GM20431 (cell line): ENCODE measurements around the gene ICA1.

Source experiments
- in situ Hi-C: fragments of 300-500 bp; cut with MseI, MboI; formaldehyde crosslinking; loops from one replicate; pipeline ENCODE4 v1.15.0; 2020; ENCODE audit warnings: low sequenced_read_pairs; ENCODE audit not compliant: unreplicated experiment

Gene ICA1

DNA sequence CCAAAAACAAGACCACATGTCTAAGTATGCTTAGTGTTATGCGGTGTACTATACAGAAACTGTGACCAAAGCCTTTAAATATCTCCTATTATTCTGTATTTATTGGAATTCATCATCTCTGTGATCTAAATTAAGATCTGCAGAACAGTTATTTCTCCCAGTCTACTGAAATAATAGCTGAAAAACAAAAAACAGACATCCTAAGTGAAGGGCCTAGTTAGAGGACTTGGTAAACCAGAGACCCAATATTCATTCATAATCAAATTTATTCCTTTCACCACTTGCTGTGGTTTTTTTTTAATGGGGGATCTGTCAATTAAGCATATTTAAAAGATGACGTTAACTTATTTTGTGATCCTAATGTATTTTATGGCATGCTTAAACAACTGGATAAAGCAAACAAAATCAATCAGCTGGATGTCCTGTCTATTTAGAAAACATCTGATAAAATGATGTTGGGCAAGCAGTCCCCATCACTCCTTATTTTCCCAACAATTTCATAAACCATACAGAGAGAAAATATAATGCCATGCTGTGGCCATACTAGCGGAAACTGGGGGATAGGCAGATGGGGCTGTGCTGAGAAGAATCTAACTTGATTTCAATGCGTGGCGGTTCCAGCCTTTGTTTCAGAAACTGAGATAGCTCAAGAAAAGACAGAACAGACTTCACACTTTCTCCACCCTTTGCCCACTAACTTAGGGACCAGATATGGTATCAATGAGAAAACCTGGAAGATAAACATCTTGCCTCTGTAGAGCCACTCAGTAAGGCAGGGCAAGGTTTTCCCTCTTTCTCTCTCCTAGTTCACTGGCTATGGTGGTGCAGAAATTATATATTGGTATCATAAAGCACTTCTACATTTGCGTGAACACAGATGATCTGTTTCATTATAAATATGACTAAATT, 32.9 kb downstream of the ICA1 start:
- in situ Hi-C loops: no loop called here

DNA sequence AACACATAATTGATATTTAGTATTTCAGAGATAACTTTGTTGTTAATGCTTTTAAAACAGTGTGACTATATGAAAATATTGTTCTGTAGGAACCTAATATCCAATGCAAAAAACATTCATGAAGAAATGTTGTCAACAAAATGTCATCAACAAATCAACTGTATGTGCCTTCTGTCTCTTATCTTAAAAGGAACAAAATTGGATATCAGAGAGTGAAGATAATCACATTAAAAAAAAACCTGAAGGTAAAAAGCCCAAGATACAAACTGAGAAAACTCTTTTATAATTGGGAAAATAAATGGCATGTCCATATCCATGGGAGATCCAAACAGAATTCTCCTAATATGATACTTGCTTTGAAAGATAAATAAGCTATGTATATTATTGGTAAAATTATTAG, 33.9 kb downstream of the ICA1 start:
- in situ Hi-C loops: no loop called here

DNA sequence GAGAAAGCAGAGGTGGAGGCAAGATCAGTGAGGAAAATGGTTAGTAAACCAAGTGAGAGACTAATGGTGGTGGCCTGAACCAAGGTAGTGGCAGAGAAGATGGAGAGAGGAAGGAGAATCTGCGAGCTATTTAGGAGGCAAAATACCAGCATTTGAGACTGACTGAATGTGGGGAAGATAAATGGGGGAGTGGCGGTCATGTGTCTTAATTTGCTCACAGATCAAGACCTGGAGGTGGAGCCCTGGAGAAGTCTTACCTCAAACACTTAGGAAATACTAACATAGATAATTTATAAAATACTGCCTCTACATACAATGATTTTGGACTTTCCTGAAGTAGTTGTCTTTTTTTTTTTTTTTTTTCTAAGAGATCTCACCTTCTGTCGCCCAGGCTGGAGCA, 34.7 kb downstream of the ICA1 start:
- in situ Hi-C loops: no loop called here

DNA sequence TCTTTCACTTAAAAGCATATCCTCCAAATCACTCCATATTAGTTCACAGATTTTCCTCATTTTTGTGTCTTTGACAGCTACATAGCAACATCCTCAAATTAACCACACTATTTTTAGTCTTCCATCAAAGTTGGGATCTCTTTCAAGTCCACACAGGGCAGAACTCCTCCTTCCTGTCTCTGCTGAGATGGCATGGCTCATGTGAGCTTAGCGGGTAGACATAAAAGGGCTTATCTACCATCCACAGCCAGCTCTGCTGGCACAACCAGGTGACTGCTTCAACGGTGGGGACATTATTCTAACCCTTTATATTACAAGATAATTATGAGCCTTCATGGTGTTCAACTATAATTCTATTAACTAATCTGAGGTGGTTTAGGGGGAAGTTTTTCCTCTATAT, 35.5 kb downstream of the ICA1 start:
- in situ Hi-C loops: no loop called here

DNA sequence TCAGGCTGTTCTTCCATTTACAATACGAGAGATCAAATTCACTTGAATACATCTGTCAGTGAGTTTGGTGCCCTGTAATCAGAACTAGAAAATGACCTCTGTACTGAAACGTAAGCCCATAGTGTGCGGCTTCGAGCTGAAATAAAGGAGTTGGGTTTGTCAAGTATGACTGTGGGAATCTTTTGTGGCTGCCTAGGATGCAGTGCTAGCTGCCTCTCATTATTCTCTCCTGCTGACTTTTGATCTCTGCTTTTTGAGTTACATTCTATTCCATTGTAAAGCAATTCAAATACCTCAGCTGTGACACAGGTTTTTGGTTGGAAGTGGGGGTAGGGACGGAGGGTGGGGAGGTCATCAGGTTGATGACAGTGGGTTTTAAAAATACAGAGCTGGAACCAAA, 40.4 kb downstream of the ICA1 start:
- in situ Hi-C loops: loop anchor here (25.0 kb wide), 2 partner anchors 459 to 559 kb away; no protein-coding TSS in a partner anchor

DNA sequence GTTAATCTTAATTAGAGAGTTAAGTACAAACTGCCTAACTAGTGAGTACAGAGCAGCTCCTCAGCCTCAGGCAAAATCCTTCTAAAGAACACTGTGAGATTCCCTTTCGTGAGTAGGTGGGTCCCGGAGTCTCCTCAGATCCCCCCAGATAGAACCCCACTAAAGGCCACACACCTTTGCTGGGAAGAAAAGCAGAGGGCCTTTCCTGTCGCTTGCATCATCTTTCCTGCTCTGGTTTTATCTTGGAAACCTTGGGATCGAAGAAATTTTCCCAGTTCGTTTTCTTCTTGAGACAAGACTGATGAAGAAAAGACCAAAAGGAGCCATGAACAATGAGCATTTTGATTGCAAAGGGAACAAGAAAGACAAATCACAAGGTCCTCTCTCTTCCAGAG, 40.9 kb downstream of the ICA1 start:
- in situ Hi-C loops: loop anchor here (25.0 kb wide), 2 partner anchors 459 to 559 kb away; no protein-coding TSS in a partner anchor

DNA sequence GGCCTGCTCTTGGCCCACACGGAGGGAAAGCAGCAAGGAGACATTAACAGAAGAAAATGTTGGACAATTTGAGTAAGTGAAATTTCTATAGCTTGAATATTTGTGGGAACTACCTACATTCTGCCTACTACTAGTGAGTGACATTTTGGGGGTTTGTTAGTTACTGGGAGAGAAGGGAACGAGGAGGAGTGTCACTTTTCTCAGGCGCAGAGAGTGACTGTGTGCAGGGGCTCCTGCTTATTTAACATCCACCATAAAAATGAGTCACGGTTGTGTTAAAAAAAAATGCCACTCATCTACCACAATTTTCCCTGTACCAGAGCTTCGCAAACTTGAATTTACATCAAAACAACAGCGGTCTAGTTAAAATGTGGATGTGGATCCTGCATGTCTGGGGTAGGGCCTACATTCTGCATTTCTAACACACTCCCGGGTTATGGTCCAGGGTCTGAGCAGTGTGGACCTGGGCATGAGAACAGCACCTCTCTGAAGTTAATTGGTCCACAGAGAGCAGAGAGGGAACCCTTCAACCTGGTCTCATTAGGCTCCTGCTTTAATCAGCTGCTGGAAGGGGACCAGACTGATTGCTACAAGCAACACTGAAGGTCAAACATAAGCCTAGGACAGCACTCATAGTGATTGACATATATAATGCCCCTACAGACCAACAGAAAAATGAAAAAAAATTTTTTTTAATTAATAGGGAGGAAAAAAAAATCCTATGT, 41.4 kb downstream of the ICA1 start:
- in situ Hi-C loops: loop anchor here (25.0 kb wide), 2 partner anchors 458 to 558 kb away; no protein-coding TSS in a partner anchor

DNA sequence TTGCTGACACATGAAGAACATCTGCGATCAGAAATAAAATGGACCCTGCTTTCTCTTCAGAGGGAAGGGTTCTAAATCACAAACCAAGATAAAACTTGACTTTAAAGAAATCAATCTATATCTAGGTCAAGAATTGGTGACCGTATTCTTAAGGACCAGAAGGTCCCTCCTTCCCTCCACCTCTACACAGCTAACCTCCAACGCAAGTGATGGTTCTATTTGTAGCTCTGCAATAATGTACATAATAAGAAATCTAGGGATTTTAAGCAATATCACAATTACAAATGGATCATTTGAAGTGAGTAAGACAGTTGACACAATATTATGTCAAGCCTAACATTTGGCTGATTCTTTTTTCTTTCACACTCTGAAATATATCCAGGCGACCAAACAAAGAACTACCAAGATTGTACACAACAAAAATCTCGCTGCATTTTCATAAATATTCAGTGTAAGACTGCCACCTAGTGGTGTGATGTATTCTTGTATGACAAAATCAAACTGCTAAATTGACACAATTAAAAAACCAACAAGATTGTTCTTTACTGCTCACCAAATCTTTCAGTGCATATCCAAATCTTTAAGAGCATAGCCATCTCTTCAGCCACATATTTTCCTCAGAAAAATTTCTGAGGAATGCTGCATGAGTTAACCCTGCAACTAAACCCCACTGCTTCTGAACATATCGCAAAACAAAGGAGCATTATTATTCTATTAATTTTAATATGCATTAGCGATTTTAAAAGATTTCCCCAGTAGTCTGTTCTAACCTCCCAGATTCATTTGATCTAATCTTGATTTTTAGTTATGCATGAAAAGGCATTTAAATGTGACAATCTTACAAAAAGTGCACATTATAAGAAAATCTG, 44.5 kb downstream of the ICA1 start:
- in situ Hi-C loops: loop anchor here (25.0 kb wide), 2 partner anchors 455 to 555 kb away; no protein-coding TSS in a partner anchor

DNA sequence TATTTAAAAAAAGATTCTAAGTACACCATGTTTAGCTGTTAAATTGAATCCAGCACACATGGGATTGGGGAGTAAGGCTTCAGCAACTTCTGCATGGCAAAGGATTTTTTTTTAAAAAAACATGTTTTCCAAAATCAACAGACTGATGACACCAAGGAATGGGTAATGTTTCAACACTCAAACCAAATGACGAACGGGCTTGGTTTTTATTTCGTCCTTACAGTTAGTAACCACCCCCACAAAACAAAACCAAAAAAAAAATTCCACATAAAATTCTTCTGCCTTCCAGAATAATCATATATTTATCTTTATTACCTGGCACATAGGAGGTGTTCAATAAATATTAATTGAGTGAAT, 45.7 kb downstream of the ICA1 start:
- in situ Hi-C loops: loop anchor here (25.0 kb wide), 2 partner anchors 454 to 554 kb away; no protein-coding TSS in a partner anchor

DNA sequence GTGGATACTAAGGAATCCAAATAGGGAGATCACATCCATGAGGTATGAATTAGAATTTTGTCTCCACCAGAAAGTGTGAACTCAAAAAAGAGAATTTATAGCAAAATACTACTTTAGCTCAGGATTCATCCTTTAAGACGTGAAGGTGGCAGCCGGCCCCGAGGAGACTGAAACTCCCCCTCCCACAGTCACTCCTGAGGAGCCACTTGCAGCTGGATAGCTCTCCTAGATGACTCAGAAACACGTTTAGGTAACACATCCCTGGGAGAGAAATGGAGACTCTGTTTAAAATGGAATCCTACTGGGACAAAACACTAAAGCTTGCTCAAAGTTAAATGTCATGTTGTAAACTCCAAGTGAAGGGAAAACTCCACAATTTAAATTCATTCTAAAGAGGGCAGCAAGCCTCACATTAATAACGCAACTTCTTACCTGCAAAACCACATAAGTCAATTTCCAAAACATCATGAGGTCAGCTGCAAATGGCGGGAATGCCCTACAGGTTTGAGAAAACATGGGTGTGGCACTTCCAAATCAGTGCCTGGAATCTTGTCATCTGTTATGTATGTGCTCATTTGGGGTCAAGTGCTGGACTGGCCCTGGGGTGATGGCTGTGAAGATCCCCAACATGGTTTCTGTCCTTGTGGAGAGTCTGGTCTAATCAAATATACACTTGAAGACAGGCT, 46.2 kb downstream of the ICA1 start:
- in situ Hi-C loops: loop anchor here (25.0 kb wide), 2 partner anchors 453 to 553 kb away; no protein-coding TSS in a partner anchor

DNA sequence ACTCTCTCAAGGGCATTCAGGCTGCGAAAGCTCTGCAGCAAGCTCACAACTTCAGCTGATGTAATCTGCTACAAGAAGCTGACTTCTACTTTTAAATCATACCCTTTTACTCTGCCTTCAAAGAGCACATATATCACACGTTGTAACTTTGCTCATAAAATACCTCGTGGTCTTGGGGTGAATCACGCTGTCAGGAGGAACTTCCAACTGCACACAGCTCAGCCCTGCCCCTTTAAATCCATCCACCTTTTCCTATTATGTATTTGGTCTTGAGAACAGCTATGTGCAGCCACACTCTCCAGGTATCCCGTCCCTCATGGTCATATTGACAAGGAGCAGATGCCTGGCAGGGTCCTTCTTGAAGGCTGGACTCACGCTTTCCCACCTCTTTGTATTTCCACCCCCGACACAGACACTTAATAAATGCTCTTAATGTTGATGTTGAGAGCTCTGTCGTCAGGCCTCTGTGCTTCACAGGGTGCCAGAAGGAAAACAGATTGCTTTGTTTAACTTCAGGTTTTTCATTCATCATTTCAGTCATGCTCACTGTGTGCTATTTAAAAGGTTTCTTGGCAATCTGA, 47.6 kb downstream of the ICA1 start:
- in situ Hi-C loops: loop anchor here (25.0 kb wide), 2 partner anchors 452 to 552 kb away; no protein-coding TSS in a partner anchor

DNA sequence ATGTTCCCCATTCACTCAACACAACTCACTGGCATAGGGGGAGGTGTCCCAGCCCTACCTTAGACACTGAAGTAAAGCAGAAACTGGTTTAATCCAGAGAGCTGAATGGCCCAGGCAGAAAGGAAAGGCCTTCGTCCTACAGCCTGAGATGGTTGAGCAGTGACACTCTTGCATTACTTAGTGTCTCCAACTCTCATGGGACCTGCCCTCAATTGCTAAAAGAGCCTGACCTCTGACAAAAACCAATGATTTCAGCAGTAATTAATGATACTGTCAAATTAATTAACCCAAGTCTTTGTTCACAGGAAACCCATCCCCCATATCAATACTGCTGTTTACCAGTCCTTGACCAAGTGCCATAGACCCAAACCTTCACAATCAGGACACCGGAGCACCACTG, 48.6 kb downstream of the ICA1 start:
- in situ Hi-C loops: loop anchor here (25.0 kb wide), 2 partner anchors 451 to 551 kb away; no protein-coding TSS in a partner anchor

DNA sequence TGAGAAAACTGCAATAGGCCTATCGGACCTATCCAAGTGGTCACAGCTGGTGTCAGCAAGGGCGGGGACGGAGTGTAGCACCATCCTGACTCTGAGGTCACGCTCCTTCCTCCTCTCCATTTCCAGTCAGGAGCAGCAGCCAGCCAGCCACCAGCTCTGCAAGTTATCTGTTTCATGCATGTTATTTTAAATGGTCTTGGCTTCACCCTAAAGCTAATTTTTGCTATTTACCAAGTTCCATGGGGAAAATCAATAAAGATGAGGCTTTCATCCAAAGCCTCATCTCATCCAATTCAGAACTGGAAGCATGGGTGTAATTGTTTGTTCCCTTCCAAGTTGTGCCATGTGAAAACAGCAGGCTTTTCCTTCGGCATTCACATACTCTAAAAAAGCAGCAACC, 49.3 kb downstream of the ICA1 start:
- in situ Hi-C loops: loop anchor here (25.0 kb wide), 2 partner anchors 450 to 550 kb away; no protein-coding TSS in a partner anchor

DNA sequence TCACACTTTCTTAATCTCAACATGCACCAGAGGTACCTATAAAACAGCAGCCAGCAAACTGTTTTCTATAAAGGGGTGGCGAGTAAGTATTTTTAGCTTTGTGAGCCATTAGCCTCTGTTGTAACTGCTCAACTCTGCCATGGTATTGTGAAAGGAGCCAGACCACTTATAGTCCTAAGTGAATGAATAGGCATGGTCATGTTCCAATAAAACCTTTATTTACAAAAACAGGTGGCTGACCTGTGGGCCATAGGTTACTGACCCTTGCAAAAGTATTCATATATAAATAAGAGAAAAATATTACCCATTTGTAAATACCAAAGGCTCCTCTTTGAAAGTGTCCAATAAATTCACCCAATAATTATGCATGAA, 50.3 kb downstream of the ICA1 start:
- in situ Hi-C loops: loop anchor here (25.0 kb wide), 2 partner anchors 449 to 549 kb away; no protein-coding TSS in a partner anchor

DNA sequence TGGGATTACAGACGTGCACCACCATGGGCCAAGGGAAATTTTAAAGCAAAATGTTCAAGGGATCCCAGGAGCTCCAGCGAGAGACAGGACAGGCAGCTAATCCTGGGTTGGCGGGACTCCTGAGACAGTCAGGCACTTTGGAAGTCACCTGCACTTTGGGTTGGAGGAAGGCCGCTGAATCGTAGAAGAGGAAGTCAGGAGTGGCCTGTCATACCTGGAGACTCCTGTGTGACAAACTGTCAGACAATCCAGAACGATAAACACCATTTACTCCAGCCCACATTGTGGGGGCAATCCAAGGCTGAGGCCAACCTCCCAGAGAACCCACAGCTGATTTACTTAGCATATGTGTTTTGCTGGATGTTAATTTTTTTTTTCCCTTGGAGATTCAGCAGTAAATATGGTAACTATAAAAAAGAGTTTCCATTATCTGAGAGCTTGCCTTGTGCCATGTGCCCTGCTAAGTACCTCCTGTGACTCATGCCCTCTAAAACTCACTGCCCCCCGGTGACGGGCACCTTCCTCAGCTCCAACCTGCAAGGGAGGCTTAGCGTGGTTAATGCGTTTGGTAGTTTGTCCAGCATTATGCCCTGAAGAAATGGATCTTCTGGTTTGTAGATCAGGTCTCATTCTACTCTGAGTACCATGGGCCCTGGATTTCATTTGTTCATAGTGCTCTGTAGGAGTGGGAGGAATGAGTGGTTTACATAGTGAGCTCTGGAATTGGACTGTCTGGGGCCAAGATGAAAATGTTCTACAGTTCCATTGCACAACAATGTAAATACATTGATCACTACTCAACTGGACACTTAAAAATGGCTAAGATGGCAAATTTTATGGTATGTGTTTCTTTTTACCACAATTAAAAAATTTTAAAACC, 50.9 kb downstream of the ICA1 start:
- in situ Hi-C loops: loop anchor here (25.0 kb wide), 2 partner anchors 449 to 549 kb away; no protein-coding TSS in a partner anchor

DNA sequence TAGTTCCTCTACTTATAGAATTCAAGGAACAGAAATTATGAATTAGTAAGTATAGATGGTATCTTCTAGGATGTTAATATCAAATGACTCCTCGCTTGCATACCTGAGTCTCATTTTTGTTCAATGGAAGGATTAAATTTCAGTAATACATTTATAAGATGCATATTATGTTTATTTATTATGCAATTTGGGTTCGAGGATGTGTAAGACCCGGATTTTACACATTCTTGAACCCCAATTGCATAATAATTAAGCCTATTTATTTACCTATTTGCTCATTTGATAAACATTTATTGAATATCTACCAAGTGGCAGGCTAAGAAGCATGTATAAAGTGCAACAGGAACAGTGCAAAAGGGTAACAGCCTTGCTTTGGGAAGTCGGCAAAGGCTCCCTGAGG, 52.6 kb downstream of the ICA1 start:
- in situ Hi-C loops: loop anchor here (25.0 kb wide), 2 partner anchors 447 to 547 kb away; no protein-coding TSS in a partner anchor

DNA sequence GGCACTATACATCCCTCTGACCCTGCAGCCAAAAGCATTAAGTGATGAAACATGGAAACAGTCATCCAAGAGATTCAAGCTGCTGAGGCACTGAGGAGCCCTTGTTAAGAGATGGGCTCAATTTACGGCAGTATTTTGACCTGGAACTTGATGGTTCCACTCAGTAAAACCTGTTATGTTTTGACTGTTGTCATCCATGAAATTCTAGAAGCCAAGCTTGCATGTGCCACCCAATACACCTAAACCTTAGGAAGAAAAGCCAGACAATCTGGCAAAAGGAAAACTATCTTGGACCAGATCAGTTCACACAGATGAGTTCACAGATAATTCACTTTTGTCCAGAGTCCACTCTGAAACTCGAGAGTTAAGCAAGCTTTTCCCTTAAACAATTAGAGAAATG, 53.2 kb downstream of the ICA1 start:
- in situ Hi-C loops: loop anchor here (25.0 kb wide), 2 partner anchors 447 to 547 kb away; no protein-coding TSS in a partner anchor

DNA sequence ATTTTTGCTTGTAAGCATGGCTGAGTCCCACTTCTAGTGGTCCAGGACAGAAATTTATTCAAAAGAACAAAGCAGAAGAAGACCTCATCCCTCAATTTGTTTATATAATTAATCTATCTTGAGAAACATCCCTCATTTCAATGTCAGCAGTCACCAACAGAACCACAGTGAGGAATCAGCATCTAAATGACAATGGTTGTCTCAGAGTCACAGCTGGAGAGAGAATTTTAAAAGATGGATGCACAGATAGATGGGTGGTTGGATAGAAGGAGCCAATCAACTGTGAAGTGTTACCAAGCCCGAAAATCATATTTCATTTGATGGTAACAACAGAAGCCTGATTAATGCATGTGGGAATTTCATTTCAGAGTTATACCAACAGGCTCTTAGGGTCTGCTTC, 55.0 kb downstream of the ICA1 start:
- in situ Hi-C loops: loop anchor here (25.0 kb wide), 2 partner anchors 445 to 545 kb away; no protein-coding TSS in a partner anchor
